Nephron (organoid): ENCODE measurements around the gene SPATC1L.

Experiments
- H3K27ac Mint-ChIP-seq, 3 experiments: 2 replicates each; pipeline ENCODE4 v1.8.0; 2020; ENCODE audit warnings: mixed read lengths in 3 of 3, mild to moderate bottlenecking in 2 of 3, moderate library complexity in 1 of 3
- H3K27me3 Mint-ChIP-seq: 2 replicates; pipeline ENCODE4 v1.8.0; 2021; ENCODE audit warnings: low read depth, mild to moderate bottlenecking, moderate library complexity, mixed read lengths
- H3K36me3 Mint-ChIP-seq: 2 replicates; pipeline ENCODE4 v1.8.0; 2020; ENCODE audit warnings: low read depth, mixed read lengths
- H3K4me1 Mint-ChIP-seq: 2 replicates; pipeline ENCODE4 v1.8.0; 2020; ENCODE audit warnings: mixed read lengths
- H3K4me3 Mint-ChIP-seq, 3 experiments: 2 replicates each; pipeline ENCODE4 v1.8.0; 2020; ENCODE audit warnings: mild to moderate bottlenecking in 3 of 3, mixed read lengths in 3 of 3, moderate library complexity in 2 of 3
- H3K9me3 Mint-ChIP-seq: 2 replicates; pipeline ENCODE4 v1.8.0; 2020; ENCODE audit warnings: mixed read lengths
- CTCF ChIP-seq, 3 experiments: fragments of 200-600 bp; sonication (generic); IDR thresholded peaks; one replicate each; pipeline ENCODE4 v1.5.0; 2021; ENCODE audit warnings: antibody characterized with exemption in 3 of 3; ENCODE audit not compliant: unreplicated experiment in 3 of 3

The SPATC1L gene

GRCh38 chr21:46195595-46196195, 11.4 kb upstream of the SPATC1L start:
- Mint-ChIP-seq H3K27ac (no peak overlapping the region), H3K27me3 (no peaks in the 10 kb centered on the region), H3K36me3 (peaks cover 76% of the 10 kb centered on the region), H3K4me3 (no peak overlapping the region), H3K4me1 (no peaks in the 10 kb centered on the region), H3K9me3 (no peaks in the 10 kb centered on the region)
- no peak for TF ChIP-seq CTCF (IDR thresholded peaks at IDR 0.05; ENCODE audit: unreplicated experiment in 3 of 3)

- H3K4me3 Mint-ChIP-seq = no peak overlapping the region
- no peak for TF ChIP-seq CTCF (IDR thresholded peaks at IDR 0.05; ENCODE audit: unreplicated experiment in 3 of 3)
- peaks cover 67% of the 10 kb centered on the region for H3K36me3 Mint-ChIP-seq
- H3K27ac Mint-ChIP-seq = no peak overlapping the region
- no peaks in the 10 kb centered on the region for H3K27me3 Mint-ChIP-seq
- H3K9me3 Mint-ChIP-seq = no peaks in the 10 kb centered on the region
- H3K4me1 Mint-ChIP-seq = no peaks in the 10 kb centered on the region
Observed at GRCh38 chr21:46194374-46195334, 10.4 kb upstream of the SPATC1L start.

DNA sequence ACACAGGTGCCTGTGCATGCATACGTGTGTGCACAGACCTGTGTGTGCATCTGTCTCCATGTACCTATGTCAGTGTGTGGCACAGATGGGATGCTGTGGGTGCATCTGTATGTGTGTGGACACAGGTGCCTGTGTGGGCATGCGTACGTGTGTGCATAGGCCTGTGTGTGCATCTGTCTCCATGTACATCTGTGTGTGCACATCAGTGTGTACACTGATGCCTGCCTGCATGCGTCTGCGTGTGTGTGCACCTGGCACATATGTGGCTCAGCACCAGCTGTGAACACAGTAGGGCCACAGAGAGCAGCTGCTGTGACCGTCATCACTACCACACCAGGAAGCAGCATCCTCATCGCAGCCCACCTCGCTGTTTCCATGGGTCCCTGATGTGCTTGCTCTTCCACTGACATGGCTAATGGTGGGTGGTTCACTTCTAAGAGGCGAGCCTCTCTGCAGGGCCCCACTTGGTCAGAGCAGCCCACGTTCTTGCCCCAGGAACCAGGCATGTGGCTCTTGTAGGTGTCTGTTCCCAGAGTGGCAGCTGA, 9.6 kb upstream of the SPATC1L start:
- H3K36me3 Mint-ChIP-seq = peaks cover 59% of the 10 kb centered on the region
- no peak overlapping the region for H3K27ac Mint-ChIP-seq
- no peaks in the 10 kb centered on the region for H3K27me3 Mint-ChIP-seq
- H3K4me1 Mint-ChIP-seq = peaks cover 6% of the 10 kb centered on the region
- no peak overlapping the region for H3K4me3 Mint-ChIP-seq
- no peaks in the 10 kb centered on the region for H3K9me3 Mint-ChIP-seq
- no peak for TF ChIP-seq CTCF (IDR thresholded peaks at IDR 0.05; ENCODE audit: unreplicated experiment in 3 of 3)

GRCh38 chr21:46191686-46192575, 7.7 kb upstream of the SPATC1L start:
- H3K4me3 Mint-ChIP-seq = no peak overlapping the region
- H3K4me1 Mint-ChIP-seq = peaks cover 18% of the 10 kb centered on the region
- no peak for TF ChIP-seq CTCF (IDR thresholded peaks at IDR 0.05; ENCODE audit: unreplicated experiment in 3 of 3)
- no peaks in the 10 kb centered on the region for H3K27me3 Mint-ChIP-seq
- no peaks in the 10 kb centered on the region for H3K9me3 Mint-ChIP-seq
- H3K36me3 Mint-ChIP-seq = peaks cover 46% of the 10 kb centered on the region
- H3K27ac Mint-ChIP-seq = no peak overlapping the region

DNA sequence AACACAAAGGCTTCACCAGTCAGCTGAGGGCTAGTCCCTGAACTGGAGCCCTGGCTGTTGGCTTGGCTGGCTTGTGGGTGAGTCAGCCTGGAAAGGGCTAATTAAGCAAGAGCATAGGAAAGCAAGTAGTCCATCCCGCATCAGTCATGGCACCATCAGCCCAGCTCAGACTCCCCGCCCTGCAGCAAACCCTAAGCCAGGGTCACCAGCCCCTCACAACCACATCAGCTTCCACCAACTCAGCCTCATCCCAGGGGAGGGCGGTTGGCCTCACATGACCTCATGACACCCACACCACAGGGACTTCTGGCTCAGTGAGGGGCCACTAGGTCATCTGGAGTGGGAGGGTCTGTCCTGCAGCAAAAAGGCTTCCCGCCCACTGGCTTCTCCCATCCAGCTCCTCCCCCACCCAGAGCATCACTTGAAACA, 7.0 kb upstream of the SPATC1L start:
- no peak overlapping the region for H3K27ac Mint-ChIP-seq
- peaks cover 39% of the 10 kb centered on the region for H3K36me3 Mint-ChIP-seq
- H3K27me3 Mint-ChIP-seq = no peaks in the 10 kb centered on the region
- H3K4me3 Mint-ChIP-seq = no peak overlapping the region
- H3K9me3 Mint-ChIP-seq = no peaks in the 10 kb centered on the region
- H3K4me1 Mint-ChIP-seq = peaks cover 18% of the 10 kb centered on the region
- no peak for TF ChIP-seq CTCF (IDR thresholded peaks at IDR 0.05; ENCODE audit: unreplicated experiment in 3 of 3)
